ENCODE data around the gene ZNF835.

DNA sequence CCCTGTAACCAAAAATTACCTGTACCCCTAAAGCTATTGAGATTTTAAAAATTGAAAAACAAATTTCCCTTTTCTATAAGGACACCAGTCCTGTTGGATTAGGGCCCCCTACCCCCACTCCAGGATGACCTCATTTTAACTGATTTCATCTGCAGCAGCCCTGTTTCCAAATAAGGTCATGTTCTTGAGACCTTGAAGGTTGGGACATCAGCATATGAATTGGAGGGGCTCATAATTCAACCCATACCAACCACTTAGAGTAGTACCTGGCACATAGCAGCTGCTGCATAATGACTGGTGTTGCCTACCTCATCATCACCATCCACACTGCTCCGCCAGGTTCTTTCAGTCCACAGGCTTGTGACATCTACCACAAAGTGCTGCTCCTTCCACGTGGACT, 58.8 kb downstream of the ZNF835 start:
- TF ChIP-seq POLR2AphosphoS5 (IDR thresholded peaks at IDR 0.05), result no peak
- TF ChIP-seq CTCF (IDR thresholded peaks at IDR 0.05), result no peak

Data from gastroesophageal sphincter (tissue), 3 donors.